Measurements from ENCODE around the gene PFDN1. TPM values are rescaled to one million over a fixed set of nuclear protein-coding genes. Genes with fewer than 3 reads are reported as not detected.
A peak's percentile ranks its signal among the peaks of the same experiment; 100 is the strongest.

Gene PFDN1
- total RNA-seq, 1 experiment from 2014 or later: 91.9 TPM

DNA sequence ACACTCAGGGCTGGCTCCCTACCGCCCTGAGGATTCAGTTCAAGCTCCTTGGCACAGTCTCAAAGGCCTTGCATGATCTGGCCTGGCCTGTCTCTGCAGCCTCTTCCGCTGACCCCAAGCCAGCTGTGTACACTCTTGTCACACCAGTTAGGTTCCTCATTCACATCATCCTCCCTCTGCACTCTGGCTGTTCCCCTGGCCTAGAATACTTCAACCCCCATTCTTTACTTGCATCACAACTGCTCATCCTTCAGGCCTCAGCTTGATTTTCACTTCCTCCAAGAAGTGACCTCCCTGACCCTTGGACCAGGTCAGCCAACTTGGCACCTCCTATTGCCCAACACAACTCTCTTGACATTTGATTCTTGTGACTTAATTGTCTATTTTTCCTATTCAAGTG is 18.9 kb upstream of the PFDN1 start:
- no peaks in the 10 kb centered on the region for H3K27me3 ChIP-seq (ENCODE audit: low read length)
- no peaks in the 10 kb centered on the region for H3K36me3 ChIP-seq (ENCODE audit: low read depth, low read length)
- DNase-seq (no peak), ATAC-seq (no peak)
- H3K4me3 ChIP-seq (ENCODE audit: low read length): no peak overlapping the region
- no TSS peak for BruUV-seq (replicated peaks)
- peak overlapping the region; percentile 98 for H3K27ac ChIP-seq (ENCODE audit: low read length)
- no peaks in the 10 kb centered on the region for H3K79me2 ChIP-seq (ENCODE audit: low read length)
- H3K9me3 ChIP-seq (ENCODE audit: low read length): no peaks in the 10 kb centered on the region
- CTCF ChIA-PET: no interaction called here
- no peaks in the 10 kb centered on the region for H4K20me1 ChIP-seq (ENCODE audit: low read length)
- intact Hi-C loops (cut with micrococcal nuclease): no loop called here
- H2AFZ ChIP-seq (ENCODE audit: low read length): no peak overlapping the region
- no peaks in the 10 kb centered on the region for H3K9me2 ChIP-seq (replicated peaks; ENCODE audit: low read length)
- H3K4me1 ChIP-seq (ENCODE audit: insufficient read depth, low read length): peaks cover 53% of the 10 kb centered on the region
- POLR2A ChIA-PET (ENCODE audit: unreplicated experiment): interaction anchor here (2.0 kb wide), 1 partner anchor 24 kb away, joined by 9 read pairs; the partner anchor contains the start of gene HBEGF
- no peak overlapping the region for H3K4me2 ChIP-seq (ENCODE audit: low read length)
- no peak overlapping the region for H3K9ac ChIP-seq (ENCODE audit: low read length)
- TF ChIP-seq CTCF (conservative IDR thresholded peaks at IDR 0.05; ENCODE audit: low read depth, low read length) (no peak), EZH2 (IDR thresholded peaks at IDR 0.05; ENCODE audit: low read length, unreplicated experiment) (no peak), EZH2phosphoT487 (IDR thresholded peaks at IDR 0.05; ENCODE audit: borderline replicate concordance, low read length) (no peak)
- no peaks in the 10 kb centered on the region for H3F3A ChIP-seq (ENCODE audit: low read length, unreplicated experiment)

- no peak overlapping the region for H3K27ac ChIP-seq (ENCODE audit: low read length)
- H2AFZ ChIP-seq (ENCODE audit: low read length): no peak overlapping the region
- intact Hi-C loops (cut with micrococcal nuclease): no loop called here
- ChIA-PET POLR2A (ENCODE audit: unreplicated experiment) (no interaction called here), CTCF (interaction anchor here (0.6 kb wide), 1 partner anchor 27 kb away, joined by 5 read pairs; the partner anchor contains the start of gene HBEGF)
- H4K20me1 ChIP-seq (ENCODE audit: low read length): no peaks in the 10 kb centered on the region
- no peak overlapping the region for H3K4me2 ChIP-seq (ENCODE audit: low read length)
- H3K9me3 ChIP-seq (ENCODE audit: low read length): no peaks in the 10 kb centered on the region
- H3K27me3 ChIP-seq (ENCODE audit: low read length): no peaks in the 10 kb centered on the region
- DNase-seq: no peak
- peaks cover 49% of the 10 kb centered on the region for H3K4me1 ChIP-seq (ENCODE audit: insufficient read depth, low read length)
- no peak for ATAC-seq
- H3K36me3 ChIP-seq (ENCODE audit: low read depth, low read length): no peaks in the 10 kb centered on the region
- BruUV-seq (replicated peaks): no TSS peak
- H3K4me3 ChIP-seq (ENCODE audit: low read length): no peak overlapping the region
- H3K9ac ChIP-seq (ENCODE audit: low read length): no peak overlapping the region
- H3F3A ChIP-seq (ENCODE audit: low read length, unreplicated experiment): no peaks in the 10 kb centered on the region
- no peaks in the 10 kb centered on the region for H3K79me2 ChIP-seq (ENCODE audit: low read length)
- TF ChIP-seq CTCF (conservative IDR thresholded peaks at IDR 0.05; ENCODE audit: low read depth, low read length): no peak
- TF ChIP-seq EZH2phosphoT487 (IDR thresholded peaks at IDR 0.05; ENCODE audit: borderline replicate concordance, low read length): no peak
- TF ChIP-seq EZH2 (IDR thresholded peaks at IDR 0.05; ENCODE audit: low read length, unreplicated experiment): no peak
- no peaks in the 10 kb centered on the region for H3K9me2 ChIP-seq (replicated peaks; ENCODE audit: low read length)
Observed at GRCh38 chr5:140319833-140320232, 16.9 kb upstream of the PFDN1 start.

- POLR2A ChIA-PET (ENCODE audit: unreplicated experiment): no interaction called here
Observed at GRCh38 chr5:140318792-140319191, 15.9 kb upstream of the PFDN1 start.

More at GRCh38 chr5:140318792-140319191, 15.9 kb upstream of the PFDN1 start:
- no peaks in the 10 kb centered on the region for H4K20me1 ChIP-seq (ENCODE audit: low read length)
- H3K79me2 ChIP-seq (ENCODE audit: low read length): no peaks in the 10 kb centered on the region
- no peak overlapping the region for H3K4me2 ChIP-seq (ENCODE audit: low read length)
- H3F3A ChIP-seq (ENCODE audit: low read length, unreplicated experiment): no peaks in the 10 kb centered on the region
- no peaks in the 10 kb centered on the region for H3K9me3 ChIP-seq (ENCODE audit: low read length)
- H3K36me3 ChIP-seq (ENCODE audit: low read depth, low read length): no peaks in the 10 kb centered on the region
- no peak for ATAC-seq
- H3K27me3 ChIP-seq (ENCODE audit: low read length): no peaks in the 10 kb centered on the region
- no peak for DNase-seq
- TF ChIP-seq EZH2 (IDR thresholded peaks at IDR 0.05; ENCODE audit: low read length, unreplicated experiment) (no peak), EZH2phosphoT487 (IDR thresholded peaks at IDR 0.05; ENCODE audit: borderline replicate concordance, low read length) (no peak), CTCF (conservative IDR thresholded peaks at IDR 0.05; ENCODE audit: low read depth, low read length) (no peak)
- CTCF ChIA-PET: no interaction called here
- no peak overlapping the region for H3K9ac ChIP-seq (ENCODE audit: low read length)
- intact Hi-C loops (cut with micrococcal nuclease): no loop called here
- peaks cover 42% of the 10 kb centered on the region for H3K4me1 ChIP-seq (ENCODE audit: insufficient read depth, low read length)
- no peak overlapping the region for H3K4me3 ChIP-seq (ENCODE audit: low read length)
- no TSS peak for BruUV-seq (replicated peaks)
- H2AFZ ChIP-seq (ENCODE audit: low read length): no peak overlapping the region
- H3K27ac ChIP-seq (ENCODE audit: low read length): peak overlapping the region; percentile 29; the same call in 1 of the 2 replicates
- H3K9me2 ChIP-seq (replicated peaks; ENCODE audit: low read length): no peaks in the 10 kb centered on the region
